Measurements from ENCODE around the gene NAALADL2.
"Not testable (repeated sequence)": the region's sequence is repeated elsewhere in the genome, so short reads cannot be mapped to it uniquely, and the experiment has no call there.

The NAALADL2 gene

GRCh38 chr3:175826759-175827158 is 967.6 kb downstream of the NAALADL2 start:
- DNase-seq (ENCODE audit: low read depth): no peak

DNA sequence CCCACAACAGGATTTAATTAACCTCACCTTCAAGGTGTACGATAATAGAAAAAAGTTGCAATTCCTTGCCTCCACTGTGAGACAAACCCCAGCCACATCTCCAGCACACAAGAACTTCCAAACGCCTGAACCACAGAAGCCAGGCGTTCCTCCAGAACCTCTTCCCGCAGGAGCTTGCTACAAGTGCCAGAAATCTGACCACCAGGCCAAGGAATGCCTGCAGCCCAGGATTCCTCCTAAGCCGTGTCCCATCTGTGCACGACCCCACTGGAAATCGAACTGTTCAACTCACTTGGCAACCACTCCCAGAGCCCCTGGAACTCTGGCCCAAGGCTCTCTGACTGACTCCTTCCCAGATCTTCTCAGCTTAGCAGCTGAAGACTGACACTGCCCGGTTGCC is 970.7 kb downstream of the NAALADL2 start:
- H3K4me3 ChIP-seq (ENCODE audit: low read depth, low read length); in situ Hi-C loops (cut with HindIII; ENCODE audit: low sequenced_read_pairs): not testable (repeated sequence)
- DNase-seq (ENCODE audit: low read depth): peak; percentile 50

More at GRCh38 chr3:175826759-175827158, 967.6 kb downstream of the NAALADL2 start:
- TF ChIP-seq CTCF (IDR thresholded peaks at IDR 0.05; ENCODE audit: low read depth, low read length, missing control alignments): no peak
- in situ Hi-C loops (cut with HindIII; ENCODE audit: low sequenced_read_pairs): no loop called here
- H3K4me3 ChIP-seq (ENCODE audit: low read depth, low read length): no peak overlapping the region

DNA sequence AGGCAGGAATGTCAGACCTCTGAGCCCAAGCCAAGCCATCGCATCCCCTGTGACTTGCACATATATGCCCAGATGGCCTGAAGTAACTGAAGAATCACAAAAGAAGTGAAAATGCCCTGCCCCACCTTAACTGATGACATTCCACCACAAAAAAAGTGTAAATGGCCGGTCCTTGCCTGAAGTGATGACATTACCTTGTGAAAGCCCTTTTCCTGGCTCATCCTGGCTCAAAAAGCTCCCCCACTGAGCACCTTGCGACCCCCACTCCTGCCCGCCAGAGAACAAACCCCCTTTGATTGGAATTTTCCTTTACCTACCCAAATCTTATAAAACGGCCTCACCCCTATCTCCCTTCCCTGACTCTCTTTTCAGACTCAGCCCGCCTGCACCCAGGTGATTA is 976.6 kb downstream of the NAALADL2 start:
- in situ Hi-C loops (cut with HindIII; ENCODE audit: low sequenced_read_pairs); DNase-seq (ENCODE audit: low read depth): not testable (repeated sequence)

DNA sequence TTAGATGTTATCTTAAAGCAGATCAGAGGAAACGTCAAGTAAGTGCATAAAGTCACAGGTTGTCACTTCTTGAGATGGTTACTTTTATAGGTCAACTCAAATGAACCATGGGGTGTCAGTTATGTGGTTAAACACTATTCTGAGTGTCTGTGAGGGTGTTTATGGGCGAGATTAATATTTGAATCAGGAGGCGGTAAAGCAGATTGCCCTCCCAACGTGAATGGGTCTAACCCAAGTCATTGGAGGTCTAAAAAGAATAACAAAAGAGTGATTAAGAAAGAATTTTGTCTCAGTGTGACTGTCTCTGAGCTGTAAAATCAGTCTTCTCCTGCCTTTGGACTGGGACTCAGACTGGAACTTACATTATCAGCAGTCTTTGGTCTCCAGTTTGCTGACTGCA is 977.5 kb downstream of the NAALADL2 start:
- in situ Hi-C loops (cut with HindIII; ENCODE audit: low sequenced_read_pairs): no loop called here
- TF ChIP-seq CTCF (IDR thresholded peaks at IDR 0.05; ENCODE audit: low read depth, low read length, missing control alignments): no peak
- no peak for DNase-seq (ENCODE audit: low read depth)
- H3K4me3 ChIP-seq (ENCODE audit: low read depth, low read length): no peak overlapping the region

More for the DNA sequence above, 976.6 kb downstream of the NAALADL2 start:
- H3K4me3 ChIP-seq (ENCODE audit: low read depth, low read length): not testable (repeated sequence)

GRCh38 chr3:175837962-175838361 is 978.8 kb downstream of the NAALADL2 start:
- in situ Hi-C loops (cut with HindIII; ENCODE audit: low sequenced_read_pairs): no loop called here
- TF ChIP-seq CTCF (IDR thresholded peaks at IDR 0.05; ENCODE audit: low read depth, low read length, missing control alignments): no peak
- no peak for DNase-seq (ENCODE audit: low read depth)
- H3K4me3 ChIP-seq (ENCODE audit: low read depth, low read length): no peak overlapping the region

DNA sequence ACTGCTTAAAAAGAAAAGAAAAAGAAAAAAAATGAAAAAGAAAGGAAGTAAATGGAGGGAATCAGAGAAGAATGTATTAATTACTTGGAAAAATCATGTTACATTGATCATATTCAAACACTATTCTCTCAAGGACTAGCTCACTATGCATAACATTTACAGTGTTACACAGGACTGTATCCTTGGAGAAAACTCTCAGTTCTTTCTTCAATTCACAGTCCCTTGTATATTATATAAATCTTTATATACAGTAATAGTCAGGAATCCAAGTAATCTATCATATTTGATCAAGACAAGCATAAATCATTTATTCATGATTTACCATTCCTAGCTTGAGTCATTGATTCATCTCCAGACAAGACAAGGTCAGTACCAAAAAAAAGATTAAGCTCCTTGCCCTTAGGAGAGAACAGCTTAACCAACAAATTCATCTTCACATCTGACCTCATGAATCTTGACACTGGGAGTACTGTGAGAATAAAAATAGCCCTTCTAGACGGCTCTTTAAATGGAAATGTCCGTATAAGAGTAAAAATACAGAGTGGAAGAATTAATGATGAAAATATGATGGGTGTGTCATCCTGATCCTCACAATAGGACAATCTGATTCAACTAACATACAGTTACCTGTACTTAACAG is 980.4 kb downstream of the NAALADL2 start:
- DNase-seq (ENCODE audit: low read depth): no peak
- TF ChIP-seq CTCF (IDR thresholded peaks at IDR 0.05; ENCODE audit: low read depth, low read length, missing control alignments): no peak
- H3K4me3 ChIP-seq (ENCODE audit: low read depth, low read length): no peak overlapping the region
- in situ Hi-C loops (cut with HindIII; ENCODE audit: low sequenced_read_pairs): no loop called here

DNA sequence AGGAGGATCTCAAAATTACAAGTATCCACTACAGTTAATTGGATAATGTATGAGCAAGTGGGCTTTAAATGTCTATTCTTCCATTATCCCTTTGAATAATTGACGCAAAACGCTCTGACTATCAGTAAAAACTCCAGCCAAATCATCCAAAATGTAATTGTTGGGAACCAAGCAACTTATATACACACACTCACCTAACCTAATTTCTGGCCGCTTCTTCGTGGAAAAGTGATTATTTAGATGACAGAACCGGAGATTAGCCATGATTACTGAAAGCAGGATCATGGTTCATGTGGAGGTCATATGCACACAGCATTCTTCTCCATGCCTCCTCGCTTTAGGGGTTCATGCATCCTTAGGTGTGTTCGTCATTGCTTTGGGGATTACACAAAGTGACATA is 992.4 kb downstream of the NAALADL2 start:
- no peak for DNase-seq (ENCODE audit: low read depth)
- H3K4me3 ChIP-seq (ENCODE audit: low read depth, low read length): no peak overlapping the region
- in situ Hi-C loops (cut with HindIII; ENCODE audit: low sequenced_read_pairs): no loop called here
- TF ChIP-seq CTCF (IDR thresholded peaks at IDR 0.05; ENCODE audit: low read depth, low read length, missing control alignments): no peak

GRCh38 chr3:175852560-175852959 is 993.4 kb downstream of the NAALADL2 start:
- no peak overlapping the region for H3K4me3 ChIP-seq (ENCODE audit: low read depth, low read length)
- no peak for TF ChIP-seq CTCF (IDR thresholded peaks at IDR 0.05; ENCODE audit: low read depth, low read length, missing control alignments)
- no peak for DNase-seq (ENCODE audit: low read depth)
- in situ Hi-C loops (cut with HindIII; ENCODE audit: low sequenced_read_pairs): no loop called here

Data from astrocyte of the cerebellum (primary cell).